ENCODE results near the gene PAPSS2.
A peak's percentile ranks its signal among the peaks of the same experiment; 100 is the strongest.

PAPSS2 gene

GRCh38 chr10:87678302-87678701, 18.6 kb downstream of the PAPSS2 start:
- Histone ChIP-seq H3K9me3 (ENCODE audit: control extremely low read depth in 1 of 5, control insufficient read depth in 4 of 5, insufficient read depth in 2 of 5, low read depth in 1 of 5, low read length in 4 of 5) (no peaks in the 10 kb centered on the region), H3K4me3 (ENCODE audit: control insufficient read depth in 1 of 7, extremely low read depth in 1 of 7, insufficient read depth in 4 of 7, low read depth in 2 of 7, low read length in 6 of 7) (no peak overlapping the region), H3K27ac (ENCODE audit: insufficient read depth in 1 of 2, low read depth in 1 of 2, low read length in 2 of 2, poor library complexity in 1 of 2, severe bottlenecking in 2 of 2) (no peak overlapping the region), H3K4me1 (ENCODE audit: control extremely low read depth in 1 of 4, control insufficient read depth in 4 of 4, insufficient read depth in 4 of 4, low read length in 3 of 4) (peaks cover 0 to 2% (median 0%) of the 10 kb centered on the region in 4 experiments), H3K36me3 (ENCODE audit: control insufficient read depth in 4 of 4, insufficient read depth in 4 of 4, low read length in 3 of 4) (no peaks in the 10 kb centered on the region), H3K27me3 (replicated peaks in 2 of 5; ENCODE audit: control insufficient read depth in 4 of 5, insufficient read depth in 5 of 5, low read length in 4 of 5) (no peaks in the 10 kb centered on the region)
- CTCF ChIA-PET: no interaction called here
- no peak for DNase-seq
- POLR2A ChIA-PET: no interaction called here
- no CpG with 5 or more reads among the region's 2 CpGs for WGBS (ENCODE audit: insufficient coverage)

- Histone ChIP-seq H3K27me3 (replicated peaks in 2 of 5; ENCODE audit: control insufficient read depth in 4 of 5, insufficient read depth in 5 of 5, low read length in 4 of 5) (no peaks in the 10 kb centered on the region), H3K4me3 (ENCODE audit: control insufficient read depth in 1 of 7, extremely low read depth in 1 of 7, insufficient read depth in 4 of 7, low read depth in 2 of 7, low read length in 6 of 7) (no peak overlapping the region), H3K4me1 (ENCODE audit: control extremely low read depth in 1 of 4, control insufficient read depth in 4 of 4, insufficient read depth in 4 of 4, low read length in 3 of 4) (no peaks in the 10 kb centered on the region), H3K9me3 (ENCODE audit: control extremely low read depth in 1 of 5, control insufficient read depth in 4 of 5, insufficient read depth in 2 of 5, low read depth in 1 of 5, low read length in 4 of 5) (no peaks in the 10 kb centered on the region), H3K36me3 (ENCODE audit: control insufficient read depth in 4 of 4, insufficient read depth in 4 of 4, low read length in 3 of 4) (no peaks in the 10 kb centered on the region), H3K27ac (ENCODE audit: insufficient read depth in 1 of 2, low read depth in 1 of 2, low read length in 2 of 2, poor library complexity in 1 of 2, severe bottlenecking in 2 of 2) (no peak overlapping the region)
- CTCF ChIA-PET: interaction anchor here (0.6 to 1.5 kb wide), 4 partner anchors 10 to 89 kb away, joined by 3 to 5 read pairs (median 4); no protein-coding TSS in a partner anchor
- POLR2A ChIA-PET: no interaction called here
- DNase-seq: no peak
- 100% methylated on average over 2 of the region's 4 CpGs for WGBS (ENCODE audit: insufficient coverage)
Observed at GRCh38 chr10:87683356-87683755, 23.7 kb downstream of the PAPSS2 start.

GRCh38 chr10:87684001-87684638, 24.4 kb downstream of the PAPSS2 start:
- POLR2A ChIA-PET: interaction anchor here (0.6 kb wide), 1 partner anchor 56 kb away, joined by 3 read pairs; no protein-coding TSS in a partner anchor
- CTCF ChIA-PET: interaction anchor here (0.8 to 1.5 kb wide), 4 partner anchors 10 to 49 kb away, joined by 3 to 5 read pairs (median 4); no protein-coding TSS in a partner anchor
- Histone ChIP-seq H3K27ac (ENCODE audit: insufficient read depth in 1 of 2, low read depth in 1 of 2, low read length in 2 of 2, poor library complexity in 1 of 2, severe bottlenecking in 2 of 2) (no peak overlapping the region), H3K4me3 (ENCODE audit: control insufficient read depth in 1 of 7, extremely low read depth in 1 of 7, insufficient read depth in 4 of 7, low read depth in 2 of 7, low read length in 6 of 7) (no peak overlapping the region), H3K36me3 (ENCODE audit: control insufficient read depth in 4 of 4, insufficient read depth in 4 of 4, low read length in 3 of 4) (no peaks in the 10 kb centered on the region), H3K4me1 (ENCODE audit: control extremely low read depth in 1 of 4, control insufficient read depth in 4 of 4, insufficient read depth in 4 of 4, low read length in 3 of 4) (no peaks in the 10 kb centered on the region), H3K27me3 (replicated peaks in 2 of 5; ENCODE audit: control insufficient read depth in 4 of 5, insufficient read depth in 5 of 5, low read length in 4 of 5) (no peaks in the 10 kb centered on the region), H3K9me3 (ENCODE audit: control extremely low read depth in 1 of 5, control insufficient read depth in 4 of 5, insufficient read depth in 2 of 5, low read depth in 1 of 5, low read length in 4 of 5) (no peaks in the 10 kb centered on the region)
- DNase-seq: no peak
- 100% methylated on average over 4 of the region's 7 CpGs for WGBS (ENCODE audit: insufficient coverage)

GRCh38 chr10:87685832-87686574, 26.3 kb downstream of the PAPSS2 start:
- Histone ChIP-seq H3K27me3 (replicated peaks in 2 of 5; ENCODE audit: control insufficient read depth in 4 of 5, insufficient read depth in 5 of 5, low read length in 4 of 5) (no peaks in the 10 kb centered on the region), H3K4me1 (ENCODE audit: control extremely low read depth in 1 of 4, control insufficient read depth in 4 of 4, insufficient read depth in 4 of 4, low read length in 3 of 4) (peaks cover 2 to 9% (median 6%) of the 10 kb centered on the region in 4 experiments), H3K4me3 (ENCODE audit: control insufficient read depth in 1 of 7, extremely low read depth in 1 of 7, insufficient read depth in 4 of 7, low read depth in 2 of 7, low read length in 6 of 7) (no peak overlapping the region), H3K27ac (ENCODE audit: insufficient read depth in 1 of 2, low read depth in 1 of 2, low read length in 2 of 2, poor library complexity in 1 of 2, severe bottlenecking in 2 of 2) (no peak overlapping the region), H3K9me3 (ENCODE audit: control extremely low read depth in 1 of 5, control insufficient read depth in 4 of 5, insufficient read depth in 2 of 5, low read depth in 1 of 5, low read length in 4 of 5) (no peaks in the 10 kb centered on the region), H3K36me3 (ENCODE audit: control insufficient read depth in 4 of 4, insufficient read depth in 4 of 4, low read length in 3 of 4) (no peaks in the 10 kb centered on the region)
- ChIA-PET POLR2A (no interaction called here), CTCF (no interaction called here)
- WGBS (ENCODE audit: insufficient coverage): 88% methylated on average over 1 of the region's 5 CpGs
- DNase-seq: no peak

- POLR2A ChIA-PET: no interaction called here
- CTCF ChIA-PET: interaction anchor here (1.0 kb wide), 1 partner anchor 31 kb away, joined by 3 read pairs; the partner anchor contains the start of gene PAPSS2
- Histone ChIP-seq H3K9me3 (ENCODE audit: control extremely low read depth in 1 of 5, control insufficient read depth in 4 of 5, insufficient read depth in 2 of 5, low read depth in 1 of 5, low read length in 4 of 5) (no peaks in the 10 kb centered on the region), H3K36me3 (ENCODE audit: control insufficient read depth in 4 of 4, insufficient read depth in 4 of 4, low read length in 3 of 4) (no peaks in the 10 kb centered on the region), H3K4me1 (ENCODE audit: control extremely low read depth in 1 of 4, control insufficient read depth in 4 of 4, insufficient read depth in 4 of 4, low read length in 3 of 4) (peaks cover 6 to 17% (median 15%) of the 10 kb centered on the region in 4 experiments), H3K4me3 (ENCODE audit: control insufficient read depth in 1 of 7, extremely low read depth in 1 of 7, insufficient read depth in 4 of 7, low read depth in 2 of 7, low read length in 6 of 7) (peak overlapping the region in 1 of 7 experiments; percentile 7), H3K27ac (ENCODE audit: insufficient read depth in 1 of 2, low read depth in 1 of 2, low read length in 2 of 2, poor library complexity in 1 of 2, severe bottlenecking in 2 of 2) (no peak overlapping the region), H3K27me3 (replicated peaks in 2 of 5; ENCODE audit: control insufficient read depth in 4 of 5, insufficient read depth in 5 of 5, low read length in 4 of 5) (no peaks in the 10 kb centered on the region)
- DNase-seq: peak; percentile 60 to 83 (median 66)
- 6% methylated on average over 3 of the region's 3 CpGs for WGBS (ENCODE audit: insufficient coverage)
Observed at GRCh38 chr10:87691506-87692070, 31.9 kb downstream of the PAPSS2 start.

- Histone ChIP-seq H3K27me3 (replicated peaks in 2 of 5; ENCODE audit: control insufficient read depth in 4 of 5, insufficient read depth in 5 of 5, low read length in 4 of 5) (no peaks in the 10 kb centered on the region), H3K9me3 (ENCODE audit: control extremely low read depth in 1 of 5, control insufficient read depth in 4 of 5, insufficient read depth in 2 of 5, low read depth in 1 of 5, low read length in 4 of 5) (no peaks in the 10 kb centered on the region), H3K4me3 (ENCODE audit: control insufficient read depth in 1 of 7, extremely low read depth in 1 of 7, insufficient read depth in 4 of 7, low read depth in 2 of 7, low read length in 6 of 7) (no peak overlapping the region), H3K27ac (ENCODE audit: insufficient read depth in 1 of 2, low read depth in 1 of 2, low read length in 2 of 2, poor library complexity in 1 of 2, severe bottlenecking in 2 of 2) (no peak overlapping the region), H3K4me1 (ENCODE audit: control extremely low read depth in 1 of 4, control insufficient read depth in 4 of 4, insufficient read depth in 4 of 4, low read length in 3 of 4) (peaks cover 6 to 17% (median 15%) of the 10 kb centered on the region in 4 experiments), H3K36me3 (ENCODE audit: control insufficient read depth in 4 of 4, insufficient read depth in 4 of 4, low read length in 3 of 4) (no peaks in the 10 kb centered on the region)
- no CpG with 5 or more reads among the region's 3 CpGs for WGBS (ENCODE audit: insufficient coverage)
- ChIA-PET POLR2A (no interaction called here), CTCF (interaction anchor here (1.7 kb wide), 1 partner anchor 9 kb away, joined by 5 read pairs; no protein-coding TSS in a partner anchor)
- no peak for DNase-seq
Observed at GRCh38 chr10:87692956-87693484, 33.3 kb downstream of the PAPSS2 start.

Measured in common myeloid progenitor, CD34-positive (primary cell).